ENCODE results near the gene GRK6. TPM values are rescaled to one million over a fixed set of nuclear protein-coding genes. Genes with fewer than 3 reads are reported as not detected.

The GRK6 gene
- total RNA-seq, 1 experiment from 2014 or later = 75.2 TPM

- no peak overlapping the region for H3K4me3 Mint-ChIP-seq
- no peak for DNase-seq
- H2BK12ac ChIP-seq (ENCODE audit: insufficient read length, low read depth, low read length) = no peak overlapping the region
- H3K79me2 ChIP-seq (ENCODE audit: insufficient read depth, low read length) = peaks cover 2% of the 10 kb centered on the region; the same call in 1 of the 2 replicates
- no peak overlapping the region for H4K91ac ChIP-seq (ENCODE audit: insufficient read length, low read depth, low read length)
- no peak overlapping the region for H3K14ac ChIP-seq (ENCODE audit: insufficient read depth, low read length)
- no peak overlapping the region for H3K27ac ChIP-seq (ENCODE audit: insufficient read length, low read depth, low read length)
- H3K27me3 ChIP-seq (ENCODE audit: insufficient read depth, low read length) = no peaks in the 10 kb centered on the region
- peaks cover 63 to 88% (median 86%) of the 10 kb centered on the region in 3 experiments for H3K36me3 Mint-ChIP-seq (ENCODE audit: insufficient read depth in 1 of 3, low read depth in 3 of 3)
- no peak overlapping the region for H3K27ac Mint-ChIP-seq
- no peak overlapping the region for H3K4me2 ChIP-seq (ENCODE audit: insufficient read depth, insufficient read length, low read length)
- H3K4me1 ChIP-seq (ENCODE audit: insufficient read depth, low read length) = peaks cover under 1% of the 10 kb centered on the region; the same call in 1 of the 2 replicates
- no peak overlapping the region for H3K56ac ChIP-seq (ENCODE audit: insufficient read length, low read depth, low read length)
- H3K9me3 ChIP-seq (ENCODE audit: control insufficient read depth, low read depth, low read length) = no peaks in the 10 kb centered on the region
- WGBS (ENCODE audit: extremely low coverage, insufficient read length, low lambda C conversion rate) = no CpG with 5 or more reads among the region's 11 CpGs
- H3K23me2 ChIP-seq (ENCODE audit: insufficient read length, low read depth, low read length, poor library complexity, severe bottlenecking) = no peaks in the 10 kb centered on the region
- H3K9ac ChIP-seq (ENCODE audit: extremely low read depth, insufficient read length, low read length) = no peak overlapping the region
- H4K20me1 ChIP-seq (ENCODE audit: control insufficient read depth, insufficient read depth, insufficient read length) = no peaks in the 10 kb centered on the region
- H3K27me3 Mint-ChIP-seq (ENCODE audit: low read depth) = no peaks in the 10 kb centered on the region; the same call in 1 of the 2 replicates
- H2BK120ac ChIP-seq (ENCODE audit: low read depth, low read length, poor library complexity, severe bottlenecking) = no peak overlapping the region
- H3K79me1 ChIP-seq (ENCODE audit: insufficient read depth, low read depth, low read length, poor library complexity, severe bottlenecking) = peaks cover 4% of the 10 kb centered on the region
- H3T11ph ChIP-seq (ENCODE audit: low read length) = no peak overlapping the region
- H2BK15ac ChIP-seq (ENCODE audit: low read depth, low read length) = no peak overlapping the region
- peaks cover 2 to 11% of the 10 kb centered on the region in 2 experiments; a peak in 1 of 5 replicates for H3K9me3 Mint-ChIP-seq
- no peak overlapping the region for H2AK5ac ChIP-seq (ENCODE audit: insufficient read length, low read length)
- no peak overlapping the region for H3K4ac ChIP-seq (ENCODE audit: low read depth, low read length)
- no peak overlapping the region for H2BK20ac ChIP-seq (ENCODE audit: low read depth, low read length, poor library complexity, severe bottlenecking)
- no peak overlapping the region for H2AFZ ChIP-seq (ENCODE audit: low read length)
- H4K8ac ChIP-seq (replicated peaks; ENCODE audit: insufficient read length, low read depth, low read length) = no peak overlapping the region
- H3K18ac ChIP-seq (ENCODE audit: insufficient read length, low read depth, low read length) = no peak overlapping the region
- H3K23ac ChIP-seq (ENCODE audit: insufficient read length, low read depth, low read length) = no peak overlapping the region
- TF ChIP-seq, protein P1, sequence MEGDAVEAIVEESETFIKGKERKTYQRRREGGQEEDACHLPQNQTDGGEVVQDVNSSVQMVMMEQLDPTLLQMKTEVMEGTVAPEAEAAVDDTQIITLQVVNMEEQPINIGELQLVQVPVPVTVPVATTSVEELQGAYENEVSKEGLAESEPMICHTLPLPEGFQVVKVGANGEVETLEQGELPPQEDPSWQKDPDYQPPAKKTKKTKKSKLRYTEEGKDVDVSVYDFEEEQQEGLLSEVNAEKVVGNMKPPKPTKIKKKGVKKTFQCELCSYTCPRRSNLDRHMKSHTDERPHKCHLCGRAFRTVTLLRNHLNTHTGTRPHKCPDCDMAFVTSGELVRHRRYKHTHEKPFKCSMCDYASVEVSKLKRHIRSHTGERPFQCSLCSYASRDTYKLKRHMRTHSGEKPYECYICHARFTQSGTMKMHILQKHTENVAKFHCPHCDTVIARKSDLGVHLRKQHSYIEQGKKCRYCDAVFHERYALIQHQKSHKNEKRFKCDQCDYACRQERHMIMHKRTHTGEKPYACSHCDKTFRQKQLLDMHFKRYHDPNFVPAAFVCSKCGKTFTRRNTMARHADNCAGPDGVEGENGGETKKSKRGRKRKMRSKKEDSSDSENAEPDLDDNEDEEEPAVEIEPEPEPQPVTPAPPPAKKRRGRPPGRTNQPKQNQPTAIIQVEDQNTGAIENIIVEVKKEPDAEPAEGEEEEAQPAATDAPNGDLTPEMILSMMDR (conservative IDR thresholded peaks at IDR 0.05) = no peak
- H4K5ac ChIP-seq (ENCODE audit: insufficient read length, low read depth, low read length) = no peak overlapping the region
- H3K4me1 Mint-ChIP-seq = peaks cover 3 to 17% of the 10 kb centered on the region in 2 experiments; a peak in 3 of 4 replicates
- H2BK5ac ChIP-seq (ENCODE audit: insufficient read length, low read length) = no peak overlapping the region
These were observed 38.6 kb downstream of the GRK6 start for GRCh38 chr5:177465044-177465443.
